Middle frontal gyrus (tissue), 1 donor: Measurements from ENCODE around the gene SLC24A3.

ENCODE experiments used
- DNase-seq: peaks from one replicate; pipeline ENCODE4 v3.0.0-alpha.2; 2015; ENCODE audit warnings: low spot score; ENCODE audit errors: extremely low spot score

Gene SLC24A3

GRCh38 chr20:19269737-19270340 lies 57.4 kb downstream of the SLC24A3 start:
- no peak for DNase-seq

- no peak for DNase-seq
Observed at GRCh38 chr20:19271879-19272651, 59.6 kb downstream of the SLC24A3 start.

GRCh38 chr20:19272976-19273654 lies 60.7 kb downstream of the SLC24A3 start:
- no peak for DNase-seq

- no peak for DNase-seq
Observed at GRCh38 chr20:19274001-19274400, 61.6 kb downstream of the SLC24A3 start.

GRCh38 chr20:19274412-19275015 lies 62.1 kb downstream of the SLC24A3 start:
- DNase-seq, result no peak

GRCh38 chr20:19275038-19275629 lies 62.7 kb downstream of the SLC24A3 start:
- DNase-seq, result no peak

- no peak for DNase-seq
Observed at GRCh38 chr20:19275630-19276071, 63.2 kb downstream of the SLC24A3 start.

- no peak for DNase-seq
Observed at GRCh38 chr20:19277381-19277780, 64.9 kb downstream of the SLC24A3 start.

GRCh38 chr20:19283490-19284025 lies 71.1 kb downstream of the SLC24A3 start:
- no peak for DNase-seq

- DNase-seq, result no peak
Observed at GRCh38 chr20:19284400-19285178, 72.1 kb downstream of the SLC24A3 start.

GRCh38 chr20:19285436-19285835 lies 73.0 kb downstream of the SLC24A3 start:
- no peak for DNase-seq

- no peak for DNase-seq
Observed at GRCh38 chr20:19288061-19288460, 75.6 kb downstream of the SLC24A3 start.

- no peak for DNase-seq
Observed at GRCh38 chr20:19288636-19289035, 76.2 kb downstream of the SLC24A3 start.

GRCh38 chr20:19289451-19289850 lies 77.0 kb downstream of the SLC24A3 start:
- DNase-seq, result no peak

GRCh38 chr20:19291024-19291817 lies 78.8 kb downstream of the SLC24A3 start:
- no peak for DNase-seq

- no peak for DNase-seq
Observed at GRCh38 chr20:19291818-19292132, 79.3 kb downstream of the SLC24A3 start.

- DNase-seq, result no peak
Observed at GRCh38 chr20:19292254-19292653, 79.8 kb downstream of the SLC24A3 start.

GRCh38 chr20:19295076-19295475 lies 82.6 kb downstream of the SLC24A3 start:
- no peak for DNase-seq

- no peak for DNase-seq
Observed at GRCh38 chr20:19298652-19299051, 86.2 kb downstream of the SLC24A3 start.

GRCh38 chr20:19300395-19300794 lies 88.0 kb downstream of the SLC24A3 start:
- no peak for DNase-seq
